ENCODE data around the gene TXNRD1. TPM values are rescaled to one million over a fixed set of nuclear protein-coding genes. Genes with fewer than 3 reads are reported as not detected.
A peak's percentile ranks its signal among the peaks of the same experiment; 100 is the strongest.
"Not testable (repeated sequence)": the region's sequence is repeated elsewhere in the genome, so short reads cannot be mapped to it uniquely, and the experiment has no call there.

TXNRD1 gene
- total and polyA plus RNA-seq, 2 of the 8 experiments (the other 6 are each of a cell fraction or from before 2014, with no cell fraction given), result 56.8 to 127 TPM

DNA sequence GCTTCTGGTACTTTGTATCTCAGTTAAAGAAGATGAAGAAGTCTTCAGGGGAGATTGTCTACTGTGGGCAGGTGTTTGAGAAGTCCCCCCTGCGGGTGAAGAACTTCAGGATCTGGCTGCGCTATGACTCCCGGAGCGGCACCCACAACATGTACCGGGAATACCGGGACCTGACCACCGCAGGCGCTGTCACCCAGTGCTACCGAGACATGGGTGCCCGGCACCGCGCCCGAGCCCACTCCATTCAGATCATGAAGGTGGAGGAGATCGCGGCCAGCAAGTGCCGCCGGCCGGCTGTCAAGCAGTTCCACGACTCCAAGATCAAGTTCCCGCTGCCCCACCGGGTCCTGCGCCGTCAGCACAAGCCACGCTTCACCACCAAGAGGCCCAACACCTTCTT, 49.9 kb downstream of the TXNRD1 start:
- H3K79me2 ChIP-seq (ENCODE audit: control insufficient read depth in 1 of 2, insufficient read depth in 2 of 2, low read length in 2 of 2); CTCF ChIA-PET (ENCODE audit: partially characterized antibody); H3K4me3 ChIP-seq (ENCODE audit: extremely low read depth in 1 of 4, insufficient read depth in 2 of 4, low read depth in 3 of 4, low read length in 4 of 4); H3K56ac ChIP-seq (replicated peaks; ENCODE audit: insufficient read length, low read depth, low read length); H3K4me2 ChIP-seq (ENCODE audit: insufficient read depth in 1 of 2, low read depth in 2 of 2, low read length in 2 of 2); H3K4ac ChIP-seq (replicated peaks; ENCODE audit: insufficient read length, low read depth, low read length); H4K8ac ChIP-seq (ENCODE audit: extremely low read depth, insufficient read depth, low read length); H3K27me3 ChIP-seq (replicated peaks in 1 of 4; ENCODE audit: control insufficient read depth in 3 of 4, extremely low read depth in 1 of 4, insufficient read depth in 3 of 4, low read length in 3 of 4); H2AFZ ChIP-seq (ENCODE audit: low read length); H2BK120ac ChIP-seq (replicated peaks; ENCODE audit: low read depth, low read length); H3K9me3 ChIP-seq (ENCODE audit: insufficient read depth in 2 of 2, low read depth in 1 of 2, low read length in 1 of 2); DNase-seq (ENCODE audit: low read depth in 1 of 2, low spot score in 2 of 2); H2AK5ac ChIP-seq (ENCODE audit: low read depth, low read length); H3K27ac ChIP-seq (ENCODE audit: low read depth, low read length); H3K23ac ChIP-seq (ENCODE audit: insufficient read length); POLR2A ChIA-PET (ENCODE audit: partially characterized antibody); H3K36me3 ChIP-seq (ENCODE audit: control insufficient read depth in 2 of 4, insufficient read depth in 4 of 4, low read length in 3 of 4); H3K23me2 ChIP-seq (ENCODE audit: low read depth, low read length); H2BK20ac ChIP-seq (ENCODE audit: low read length); H3K18ac ChIP-seq (ENCODE audit: extremely low read depth, low read length); H4K20me1 ChIP-seq (replicated peaks in 1 of 2; ENCODE audit: control insufficient read depth in 1 of 2, insufficient read depth in 2 of 2, low read length in 2 of 2); H4K5ac ChIP-seq (ENCODE audit: insufficient read length, low read depth, low read length); FAIRE-seq; H3K9ac ChIP-seq (replicated peaks in 1 of 4; ENCODE audit: extremely low read depth in 1 of 4, low read depth in 3 of 4, low read length in 3 of 4); H3K14ac ChIP-seq (ENCODE audit: insufficient read length); H2BK12ac ChIP-seq (ENCODE audit: low read depth, low read length); H4K91ac ChIP-seq (replicated peaks; ENCODE audit: insufficient read length, low read length); H2BK15ac ChIP-seq (ENCODE audit: low read length); H3K79me1 ChIP-seq (ENCODE audit: low read depth, low read length); H3K4me1 ChIP-seq (replicated peaks in 1 of 4; ENCODE audit: control insufficient read depth in 3 of 4, insufficient read depth in 4 of 4, low read length in 3 of 4); H2BK5ac ChIP-seq (ENCODE audit: low read depth, low read length): not testable (repeated sequence)
- TF ChIP-seq SP1 (IDR thresholded peaks at IDR 0.05; ENCODE audit: low read depth, low read length), result peak; percentile 31; the same call in 1 of the 2 replicates
- 100% methylated on average over 7 of the region's 24 CpGs; no CpG with 5 or more reads in 1 of the 2 experiments for WGBS, 2 experiments (ENCODE audit: extremely low coverage in 1 of 2, insufficient coverage in 1 of 2, insufficient read length in 1 of 2, insufficient replicate concordance in 2 of 2, low coverage in 1 of 2, low lambda C conversion rate in 2 of 2, missing lambda C conversion rate in 1 of 2)

All from H1 (cell line).